Right ventricle myocardium superior (tissue), 1 donor: ENCODE results near the gene TPST1. TPM values are rescaled to one million over a fixed set of nuclear protein-coding genes. Genes with fewer than 3 reads are reported as not detected.
"Not testable (repeated sequence)": the region's sequence is repeated elsewhere in the genome, so short reads cannot be mapped to it uniquely, and the experiment has no call there.

Experiments used
- ATAC-seq: fragments of 200-7000 bp; cut with Tn5 transposase; one replicate; pipeline ENCODE4 v1.9.1; 2020; ENCODE audit warnings: mild to moderate bottlenecking; ENCODE audit not compliant: poor library complexity
- DNase-seq: peaks from one replicate; pipeline ENCODE4 v3.0.0-alpha.2; 2020
- intact Hi-C: fragments of 100-400 bp; cut with DNase I; formaldehyde crosslinking; loops from one replicate; pipeline ENCODE4 v1.11.2; 2022
- total RNA-seq: library from RNA; stranded (reverse); fragmentation: NEBNext Ultra II Directional; extraction: Animal tissue kit (Norgen Biotek cat#: 25700); gene quantifications from one replicate; pipeline ENCODE4 v1.2.1, GENCODE V29; 2021
- donor health status: DM: no; HTN: yes; CAD: no; lungs with severe emphysema.

The TPST1 gene
- total RNA-seq, 1 donor from 2014 or later = 5.1 TPM

DNA sequence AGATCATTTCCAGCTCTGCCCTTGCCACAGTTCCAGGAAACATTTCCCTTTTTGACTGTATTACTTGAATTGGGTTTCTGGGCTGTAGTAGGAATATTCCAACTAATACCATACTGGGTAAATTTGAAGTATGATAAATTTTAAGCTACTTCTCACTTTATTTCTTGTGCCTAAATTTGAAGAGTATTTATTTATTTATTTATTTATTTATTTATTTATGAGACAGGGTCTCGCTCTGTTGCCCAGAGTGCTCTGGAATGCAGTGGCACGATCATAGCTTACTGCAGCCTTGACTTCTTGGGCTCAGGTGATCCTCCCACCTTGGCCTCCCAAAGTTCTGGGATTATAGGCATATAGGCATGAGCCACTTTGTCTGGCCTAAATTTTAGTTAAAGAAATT lies 105.5 kb downstream of the TPST1 start:
- ATAC-seq (no peak), DNase-seq (no peak)
- intact Hi-C loops = no loop called here

GRCh38 chr7:66313886-66314568 lies 108.9 kb downstream of the TPST1 start:
- ATAC-seq (no peak), DNase-seq (no peak)
- intact Hi-C loops = no loop called here

- ATAC-seq (no peak), DNase-seq (no peak)
- intact Hi-C loops = no loop called here
These were observed 110.1 kb downstream of the TPST1 start for GRCh38 chr7:66315192-66315591.

DNA sequence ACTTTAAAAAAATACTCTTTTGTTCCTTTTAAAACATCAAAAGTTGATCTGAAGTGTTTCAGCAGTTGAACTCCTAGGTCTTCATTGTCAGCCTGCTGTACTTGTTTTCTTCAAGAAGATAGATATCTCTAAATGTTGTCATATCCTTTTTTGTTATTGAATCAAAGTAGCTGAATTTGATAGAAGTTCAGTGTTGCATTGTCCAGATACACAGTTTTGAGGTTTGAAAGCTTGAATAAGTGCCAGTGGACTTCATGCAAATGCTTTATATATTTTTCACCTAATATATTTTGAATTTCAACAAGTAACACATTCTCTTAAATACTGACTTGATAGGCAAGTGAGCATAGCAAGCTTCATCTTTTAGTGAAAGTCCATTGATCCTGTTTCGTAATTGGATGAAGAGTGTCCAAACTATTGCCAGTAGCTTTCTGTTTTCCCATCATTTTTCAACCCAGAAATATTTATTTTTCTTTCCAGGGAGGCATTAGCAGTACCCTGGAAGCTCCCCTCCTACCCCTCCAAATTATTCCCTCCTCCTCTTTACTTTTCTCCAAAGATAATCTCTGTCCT lies 114.4 kb downstream of the TPST1 start:
- ATAC-seq = no peak
- intact Hi-C loops = no loop called here

GRCh38 chr7:66321283-66321682 lies 116.1 kb downstream of the TPST1 start:
- ATAC-seq (no peak), DNase-seq (no peak)
- intact Hi-C loops = no loop called here

More for the DNA sequence above, 114.4 kb downstream of the TPST1 start:
- DNase-seq = no peak

DNA sequence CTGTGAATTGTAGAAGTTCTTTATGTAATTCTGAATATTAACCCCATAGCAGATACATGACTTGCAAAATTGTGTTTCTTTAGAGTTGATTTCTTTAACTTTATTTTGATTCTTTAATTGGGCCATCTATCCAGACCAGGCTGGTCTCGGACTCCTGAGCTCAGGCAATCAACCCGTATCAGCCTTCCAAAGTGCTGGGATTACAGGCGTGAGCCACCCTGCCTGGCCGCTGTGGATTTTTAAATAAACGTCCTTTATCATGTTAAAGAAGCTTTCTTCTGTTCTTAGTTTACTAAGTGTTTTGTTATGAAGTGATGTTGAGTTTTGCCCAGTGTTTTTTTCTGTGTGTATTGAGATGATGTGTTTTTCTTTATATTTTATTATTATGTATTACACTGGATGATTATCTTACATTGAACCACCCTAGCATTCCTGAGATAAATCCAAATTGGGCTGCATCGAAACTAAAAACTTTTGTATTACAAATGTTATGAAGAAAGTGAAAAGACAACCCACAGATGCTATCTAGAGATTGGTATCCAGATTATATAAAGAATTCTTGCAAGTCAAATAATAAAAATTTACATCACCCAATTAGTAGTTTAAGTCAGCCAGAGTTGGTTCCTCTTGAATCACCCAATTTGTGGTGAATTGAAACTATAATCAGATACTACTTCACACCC lies 118.1 kb downstream of the TPST1 start:
- DNase-seq = no peak
- ATAC-seq = no peak
- intact Hi-C loops = no loop called here

GRCh38 chr7:66324985-66325384 lies 119.9 kb downstream of the TPST1 start:
- ATAC-seq, DNase-seq, intact Hi-C loops: not testable (repeated sequence)

- peak; percentile 48 for ATAC-seq
- DNase-seq = no peak
- intact Hi-C loops = no loop called here
These were observed 121.5 kb downstream of the TPST1 start for GRCh38 chr7:66326501-66327215.

GRCh38 chr7:66330961-66331360 lies 125.8 kb downstream of the TPST1 start:
- intact Hi-C loops = no loop called here
- DNase-seq (peak; percentile 81), ATAC-seq (peak; percentile 97)

DNA sequence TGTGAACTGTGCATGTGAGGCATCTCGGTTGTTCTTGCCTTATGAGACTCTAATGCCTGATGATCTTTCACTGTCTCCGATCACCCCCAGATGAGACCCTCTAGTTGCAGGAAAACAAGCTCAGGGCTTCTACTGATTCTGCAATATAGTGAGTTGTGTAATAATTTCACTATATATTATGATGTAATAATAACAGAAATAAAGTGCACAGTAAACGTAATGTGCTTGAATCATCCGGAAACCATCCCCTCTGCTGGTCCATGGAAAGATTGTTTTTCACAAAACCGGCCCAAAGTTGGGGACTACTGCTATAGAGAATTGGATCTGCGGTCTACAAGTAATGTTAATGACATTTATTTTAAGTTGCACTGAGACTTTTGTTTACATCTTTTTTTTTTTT lies 126.7 kb downstream of the TPST1 start:
- ATAC-seq = no peak
- intact Hi-C loops = no loop called here
- DNase-seq = no peak

GRCh38 chr7:66333443-66333842 lies 128.3 kb downstream of the TPST1 start:
- intact Hi-C loops = no loop called here
- no peak for ATAC-seq

DNA sequence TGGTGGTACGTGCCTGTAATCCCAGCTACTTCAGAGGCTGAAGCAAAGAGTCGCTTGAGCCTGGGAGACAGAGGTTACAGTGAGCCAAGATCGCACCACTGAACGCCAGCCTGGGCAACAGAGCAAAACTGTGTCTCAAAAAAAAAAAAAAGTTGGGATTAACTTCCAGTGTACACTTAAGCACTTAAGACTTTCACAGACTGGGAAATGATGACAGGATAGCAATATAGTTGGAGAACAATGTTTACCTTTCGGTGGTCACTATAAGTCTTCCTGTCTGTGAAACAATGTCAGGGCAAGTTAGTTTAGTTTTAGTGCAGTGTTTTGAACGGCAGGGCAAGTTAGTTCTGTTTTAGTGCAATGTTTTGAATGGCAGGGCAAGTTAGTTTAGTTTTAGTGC lies 130.2 kb downstream of the TPST1 start:
- ATAC-seq (no peak), DNase-seq (no peak)
- intact Hi-C loops = no loop called here

More at GRCh38 chr7:66333443-66333842, 128.3 kb downstream of the TPST1 start:
- DNase-seq = no peak

- intact Hi-C loops = no loop called here
- ATAC-seq (no peak), DNase-seq (no peak)
These were observed 131.6 kb downstream of the TPST1 start for GRCh38 chr7:66336760-66337159.

DNA sequence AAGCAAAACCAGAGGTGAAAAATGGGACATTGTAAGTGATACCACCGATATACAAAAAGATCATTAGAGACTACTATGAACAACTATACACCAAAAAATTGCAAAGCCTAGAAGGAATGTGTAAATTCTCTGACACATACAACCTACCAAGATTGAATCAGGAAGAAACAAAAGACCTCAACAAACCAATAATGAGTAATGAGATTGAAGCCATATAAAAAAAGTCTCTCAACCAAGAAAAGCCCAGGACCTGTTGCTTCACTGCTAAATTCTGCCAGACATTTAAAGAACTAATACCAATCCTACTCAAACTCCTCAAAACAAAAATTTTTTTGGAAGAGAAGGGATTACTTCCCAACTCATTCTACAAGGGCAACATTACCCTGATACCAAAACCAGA lies 134.0 kb downstream of the TPST1 start:
- intact Hi-C loops = no loop called here
- DNase-seq = no peak

GRCh38 chr7:66344166-66344565 lies 139.0 kb downstream of the TPST1 start:
- ATAC-seq (no peak), DNase-seq (no peak)
- intact Hi-C loops = no loop called here

More for the DNA sequence above, 134.0 kb downstream of the TPST1 start:
- ATAC-seq = no peak

GRCh38 chr7:66348531-66348930 lies 143.4 kb downstream of the TPST1 start:
- ATAC-seq (no peak), DNase-seq (no peak)
- intact Hi-C loops = no loop called here

DNA sequence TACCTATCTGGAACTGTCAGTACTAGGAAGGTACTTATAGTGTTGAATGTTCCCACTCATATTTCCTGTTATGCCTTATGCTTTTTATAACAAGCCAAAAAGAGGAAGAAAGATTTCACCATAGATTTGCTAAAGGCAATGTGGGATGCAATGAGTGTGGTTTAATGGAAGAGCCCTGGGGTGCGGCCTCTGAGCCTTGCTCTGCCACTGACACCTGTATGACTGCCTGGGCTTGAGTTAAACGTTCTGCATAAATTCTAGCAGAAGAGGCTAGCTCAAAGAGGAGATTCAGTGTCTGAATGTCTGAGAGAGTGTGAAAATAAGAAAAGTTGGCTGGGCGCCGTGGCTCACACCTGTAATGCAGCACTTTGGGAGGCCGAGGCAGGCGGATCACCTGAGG lies 143.8 kb downstream of the TPST1 start:
- DNase-seq (no peak), ATAC-seq (peak; percentile 52)
- intact Hi-C loops = no loop called here

DNA sequence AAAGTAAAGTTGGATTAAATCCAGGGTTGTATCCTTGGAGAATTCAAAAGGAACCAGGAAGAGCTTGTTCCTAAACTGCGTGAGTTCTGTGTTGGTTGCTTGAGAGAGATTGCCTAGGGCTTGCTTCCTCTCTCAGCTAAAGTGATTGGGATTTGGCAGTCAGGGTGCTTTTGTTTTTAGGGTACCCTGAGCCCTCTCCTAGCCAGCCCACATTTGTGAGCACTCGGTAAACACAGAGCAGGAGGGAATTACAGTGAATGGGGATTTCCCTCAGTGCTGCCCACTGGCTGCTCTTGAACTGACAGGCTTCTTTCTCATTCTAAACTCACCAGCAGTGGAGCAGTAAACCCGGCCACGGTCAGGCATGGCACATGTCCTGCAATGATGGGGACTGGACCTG lies 146.9 kb downstream of the TPST1 start:
- peak; percentile 27 for ATAC-seq
- intact Hi-C loops = no loop called here
- no peak for DNase-seq

GRCh38 chr7:66353547-66353946 lies 148.4 kb downstream of the TPST1 start:
- DNase-seq = no peak
- ATAC-seq = no peak
- intact Hi-C loops = no loop called here
